Thoracic aorta (tissue), 2 donors: ENCODE data around the gene KIAA2012. TPM values are rescaled to one million over a fixed set of nuclear protein-coding genes. Genes with fewer than 3 reads are reported as not detected.

Source experiments
- ATAC-seq: fragments of 150-250 bp; one replicate; pipeline ENCODE4 v1.8.0; 2017; ENCODE audit warnings: low read depth; ENCODE audit not compliant: insufficient number of reproducible peaks, low FRiP score
- DNase-seq: peaks from one replicate; pipeline ENCODE4 v3.0.0-alpha.2; 2020; ENCODE audit warnings: low spot score
- H3K27ac ChIP-seq, 2 donors: fragments of 200-600 bp; sonication (generic); 1 replicate in 1 of 2; 2 replicates in 1 of 2; pipeline ENCODE4 v1.5.1; 2016; ENCODE audit warnings: mild to moderate bottlenecking in 2 of 2, moderate library complexity in 2 of 2
- H3K27me3 ChIP-seq: fragments of 200-600 bp; sonication (generic); replicated peaks from 2 replicates; pipeline ENCODE4 v1.6.0; 2016; ENCODE audit warnings: mild to moderate bottlenecking; ENCODE audit not compliant: insufficient read depth
- H3K36me3 ChIP-seq: fragments of 200-600 bp; sonication (generic); one replicate; pipeline ENCODE4 v1.5.1; 2016
- H3K4me1 ChIP-seq, 2 donors: fragments of 200-600 bp; sonication (generic); 1 replicate in 1 of 2; 2 replicates in 1 of 2; pipeline versions ENCODE4 v1.5.1 to v1.6.0; 2016; ENCODE audit warnings: low read depth in 2 of 2, mild to moderate bottlenecking in 1 of 2; ENCODE audit not compliant: control insufficient read depth in 1 of 2
- H3K4me3 ChIP-seq: fragments of 200-600 bp; sonication (generic); 2 replicates; pipeline ENCODE4 v1.5.1; 2016; ENCODE audit warnings: mild to moderate bottlenecking
- H3K9me3 ChIP-seq: fragments of 200-600 bp; sonication (generic); 2 replicates; pipeline ENCODE4 v1.5.1; 2016
- CTCF ChIP-seq: fragments of 200-600 bp; sonication (generic); IDR thresholded peaks from one replicate; pipeline ENCODE4 v1.5.1; 2019; ENCODE audit warnings: antibody characterized with exemption
- total RNA-seq, 2 donors: library from RNA; depleted of rRNA; stranded (reverse); fragments of >200 nt; gene quantifications; one replicate each; pipeline versions ENCODE4 v1.1.0 to v1.2.3, GENCODE V29; 2016

The KIAA2012 gene
- total RNA-seq, 2 donors from 2014 or later = not detected

- no peak overlapping the region for H3K27ac ChIP-seq
- DNase-seq = no peak
Observed at GRCh38 chr2:202169832-202170424, 96.9 kb downstream of the KIAA2012 start.

GRCh38 chr2:202171241-202171825, 98.3 kb downstream of the KIAA2012 start:
- Histone ChIP-seq H3K27me3 (no peaks in the 10 kb centered on the region), H3K9me3 (no peaks in the 10 kb centered on the region), H3K36me3 (no peaks in the 10 kb centered on the region), H3K4me3 (peak overlapping the region; percentile 66), H3K27ac (no peak overlapping the region), H3K4me1 (no peaks in the 10 kb centered on the region)
- no peak for TF ChIP-seq CTCF
- ATAC-seq = no peak
- DNase-seq = no peak

More at GRCh38 chr2:202169832-202170424, 96.9 kb downstream of the KIAA2012 start:
- no peak overlapping the region for H3K4me3 ChIP-seq
- no peaks in the 10 kb centered on the region for H3K36me3 ChIP-seq
- TF ChIP-seq CTCF = no peak
- no peaks in the 10 kb centered on the region for H3K9me3 ChIP-seq
- no peaks in the 10 kb centered on the region for H3K4me1 ChIP-seq
- no peak for ATAC-seq
- no peaks in the 10 kb centered on the region for H3K27me3 ChIP-seq

GRCh38 chr2:202172439-202173211, 99.6 kb downstream of the KIAA2012 start:
- DNase-seq (no peak), ATAC-seq (no peak)
- Histone ChIP-seq H3K9me3 (no peaks in the 10 kb centered on the region), H3K27me3 (no peaks in the 10 kb centered on the region), H3K27ac (no peak overlapping the region), H3K36me3 (no peaks in the 10 kb centered on the region), H3K4me3 (no peak overlapping the region), H3K4me1 (no peaks in the 10 kb centered on the region)
- no peak for TF ChIP-seq CTCF

GRCh38 chr2:202178346-202178958, 105.4 kb downstream of the KIAA2012 start:
- Histone ChIP-seq H3K4me3 (no peak overlapping the region), H3K27me3 (no peaks in the 10 kb centered on the region), H3K36me3 (no peaks in the 10 kb centered on the region), H3K9me3 (no peaks in the 10 kb centered on the region), H3K4me1 (no peaks in the 10 kb centered on the region), H3K27ac (no peak overlapping the region)
- peak; percentile 31 for DNase-seq
- peak; percentile 60 for ATAC-seq
- peak; percentile 82 for TF ChIP-seq CTCF

GRCh38 chr2:202184557-202184956, 111.5 kb downstream of the KIAA2012 start:
- Histone ChIP-seq H3K27me3 (no peaks in the 10 kb centered on the region), H3K4me3 (no peak overlapping the region), H3K36me3 (no peaks in the 10 kb centered on the region), H3K27ac (no peak overlapping the region), H3K4me1 (no peaks in the 10 kb centered on the region), H3K9me3 (no peaks in the 10 kb centered on the region)
- TF ChIP-seq CTCF = no peak
- DNase-seq = no peak
- no peak for ATAC-seq
